GM12878 (cell line): ENCODE data around the gene NAA35.

ENCODE experiments used
- POLR2A ChIP-seq: IDR thresholded peaks from 2 replicates; pipeline ENCODE4 v1.6.1; 2011; ENCODE audit warnings: low read depth, mild to moderate bottlenecking, low read length
- RBBP5 ChIP-seq: fragments of 200-600 bp; sonication (generic); conservative IDR thresholded peaks from 2 replicates; pipeline ENCODE4 v1.6.1; 2016

GRCh38 chr9:85900504-85901201 lies 40.3 kb upstream of the NAA35 start:
- TF ChIP-seq RBBP5 (no peak), POLR2A (no peak)
